WTC11 (cell line): ENCODE results near the gene PI4K2A.

Experiments used
- ATF3 ChIP-seq: sonication (generic); formaldehyde crosslinking; conservative IDR thresholded peaks from 2 replicates; pipeline ENCODE4 v1.8.1; 2022; ENCODE audit warnings: mild to moderate bottlenecking, missing genetic modification reagents
- CBFB ChIP-seq: sonication (generic); formaldehyde crosslinking; IDR thresholded peaks from 2 replicates; pipeline ENCODE4 v1.8.1; 2022; ENCODE audit warnings: mild to moderate bottlenecking, low read depth, missing genetic modification reagents
- CTCF ChIP-seq: fragments of 200-600 bp; IDR thresholded peaks from 2 replicates; pipeline ENCODE4 v1.8.0; 2022; ENCODE audit warnings: antibody characterized with exemption
- E2F1 ChIP-seq: sonication (generic); formaldehyde crosslinking; IDR thresholded peaks from 2 replicates; pipeline ENCODE4 v1.8.0; 2022; ENCODE audit warnings: mild to moderate bottlenecking, missing genetic modification reagents
- E2F4 ChIP-seq: sonication (generic); formaldehyde crosslinking; IDR thresholded peaks from 2 replicates; pipeline ENCODE4 v1.8.1; 2022; ENCODE audit warnings: low read depth, mild to moderate bottlenecking, moderate library complexity, missing genetic modification reagents, borderline replicate concordance
- FOXJ3 ChIP-seq: sonication (generic); formaldehyde crosslinking; IDR thresholded peaks from 2 replicates; pipeline ENCODE4 v1.9.0; 2021; ENCODE audit warnings: missing genetic modification reagents, mild to moderate bottlenecking, borderline replicate concordance
- FOXP1 ChIP-seq: sonication (generic); formaldehyde crosslinking; IDR thresholded peaks from 2 replicates; pipeline ENCODE4 v1.8.0; 2022; ENCODE audit warnings: missing genetic modification reagents, mild to moderate bottlenecking, moderate library complexity, borderline replicate concordance
- MAX ChIP-seq: sonication (generic); formaldehyde crosslinking; IDR thresholded peaks from 2 replicates; pipeline ENCODE4 v1.8.0; 2022; ENCODE audit warnings: mild to moderate bottlenecking, missing genetic modification reagents
- RELA ChIP-seq: sonication (generic); formaldehyde crosslinking; IDR thresholded peaks from 2 replicates; pipeline ENCODE4 v1.8.1; 2022; ENCODE audit warnings: missing genetic modification reagents, mild to moderate bottlenecking, borderline replicate concordance
- USF1 ChIP-seq: sonication (generic); formaldehyde crosslinking; IDR thresholded peaks from 2 replicates; pipeline ENCODE4 v1.8.0; 2022; ENCODE audit warnings: mild to moderate bottlenecking, missing genetic modification reagents
- USF2 ChIP-seq: sonication (generic); formaldehyde crosslinking; IDR thresholded peaks from 2 replicates; pipeline ENCODE4 v1.8.1; 2023; ENCODE audit warnings: mild to moderate bottlenecking, missing genetic modification reagents, moderate library complexity
- ZBTB43 ChIP-seq: sonication (generic); formaldehyde crosslinking; IDR thresholded peaks from 2 replicates; pipeline ENCODE4 v1.8.1; 2023; ENCODE audit warnings: mild to moderate bottlenecking, missing genetic modification reagents

GRCh38 chr10:97724341-97724941 is 84.0 kb downstream of the PI4K2A start:
- TF ChIP-seq CTCF (no peak), FOXJ3 (CRISPR knock-in tag) (no peak), FOXP1 (CRISPR knock-in tag) (no peak), E2F4 (no peak), MAX (CRISPR knock-in tag) (no peak), ZBTB43 (CRISPR knock-in tag) (no peak), CBFB (CRISPR knock-in tag) (no peak), USF2 (CRISPR knock-in tag) (no peak), E2F1 (CRISPR knock-in tag) (no peak), RELA (no peak), USF1 (CRISPR knock-in tag) (no peak), ATF3 (CRISPR knock-in tag) (no peak)
